DND-41 (cell line): Measurements from ENCODE around the gene RFFL.

Experiments used
- ATAC-seq: fragments of 200-7000 bp; cut with Tn5 transposase; 3 replicates; pipeline ENCODE4 v1.9.1; 2021; ENCODE audit warnings: low read depth; ENCODE audit not compliant: insufficient read depth
- DNase-seq: peaks from one replicate; pipeline ENCODE4 v3.0.0-alpha.2; 2020
- H2AFZ ChIP-seq: 2 replicates; pipeline ENCODE4 v1.6.0; 2012; ENCODE audit warnings: low read depth, low read length
- H3K27ac ChIP-seq: 2 replicates; pipeline ENCODE4 v1.5.1; 2012; ENCODE audit warnings: low read length, inconsistent platforms
- H3K27me3 ChIP-seq: fragments of 200-600 bp; sonication (generic); 2 replicates; pipeline ENCODE4 v1.6.0; 2012; ENCODE audit warnings: low read length, mild to moderate bottlenecking, inconsistent platforms; ENCODE audit not compliant: insufficient read depth, poor library complexity
- H3K36me3 ChIP-seq: 2 replicates; pipeline ENCODE4 v1.5.1; 2012; ENCODE audit warnings: low read length, inconsistent platforms; ENCODE audit not compliant: insufficient read depth
- H3K4me1 ChIP-seq: 2 replicates; pipeline ENCODE4 v1.5.1; 2012; ENCODE audit warnings: mild to moderate bottlenecking, low read length; ENCODE audit not compliant: insufficient read depth
- H3K4me2 ChIP-seq: 2 replicates; pipeline ENCODE4 v1.6.0; 2012; ENCODE audit warnings: mild to moderate bottlenecking, moderate library complexity, low read length, inconsistent platforms; ENCODE audit not compliant: insufficient read depth
- H3K4me3 ChIP-seq, 2 experiments: fragments of 200-600 bp in 1 of 2; shearing (Covaris generic) in 1 of 2; 2 replicates each; pipeline ENCODE4 v1.5.1; 2012 to 2016; ENCODE audit warnings: inconsistent platforms in 2 of 2, low read length in 2 of 2, mild to moderate bottlenecking in 2 of 2, low read depth in 1 of 2, moderate library complexity in 1 of 2
- H3K79me2 ChIP-seq: 2 replicates; pipeline ENCODE4 v1.6.0; 2012; ENCODE audit warnings: low read length, inconsistent platforms; ENCODE audit not compliant: insufficient read depth
- H3K9ac ChIP-seq: 2 replicates; pipeline ENCODE4 v1.6.0; 2012; ENCODE audit warnings: low read depth, mild to moderate bottlenecking, inconsistent platforms, low read length, moderate library complexity
- H3K9me3 ChIP-seq: 2 replicates; pipeline ENCODE4 v1.5.1; 2012; ENCODE audit warnings: low read length, moderate library complexity, mild to moderate bottlenecking, inconsistent platforms; ENCODE audit not compliant: insufficient read depth, severe bottlenecking
- H4K20me1 ChIP-seq: 2 replicates; pipeline ENCODE4 v1.6.0; 2012; ENCODE audit warnings: low read length; ENCODE audit not compliant: insufficient read depth
- CTCF ChIP-seq: IDR thresholded peaks from 2 replicates; pipeline ENCODE4 v1.5.1; 2012; ENCODE audit warnings: borderline replicate concordance, low read length, moderate library complexity, mild to moderate bottlenecking; ENCODE audit not compliant: poor library complexity, severe bottlenecking; ENCODE audit errors: extremely low read depth
- EZH2 ChIP-seq: IDR thresholded peaks from 3 replicates; pipeline ENCODE4 v1.6.1; 2012; ENCODE audit warnings: borderline replicate concordance, low read depth, mild to moderate bottlenecking, moderate library complexity, low read length, inconsistent platforms; ENCODE audit not compliant: severe bottlenecking

Gene RFFL

DNA sequence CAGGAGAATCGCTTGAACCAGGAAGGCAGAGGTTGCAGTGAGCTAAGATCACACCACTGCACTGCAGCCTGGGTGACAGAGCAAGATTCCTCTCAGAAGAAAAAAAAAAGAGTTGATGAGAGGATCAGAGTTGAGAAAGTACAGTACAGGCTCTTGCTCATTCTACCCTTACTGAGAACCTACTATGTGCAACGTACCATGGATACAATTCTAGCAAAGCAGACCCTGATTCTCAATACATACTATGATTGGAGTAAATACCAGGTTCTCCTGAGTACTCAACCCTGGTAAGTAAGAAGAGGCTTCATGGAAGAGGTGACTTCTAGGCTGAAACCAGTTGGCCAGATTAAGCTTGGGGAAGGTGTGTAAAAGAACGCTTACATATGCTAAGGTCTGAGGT, 1.2 kb downstream of the RFFL start:
- no peak for ATAC-seq
- TF ChIP-seq CTCF (no peak), EZH2 (no peak)
- Histone ChIP-seq H3K9ac (peak overlapping the region; percentile 59), H3K4me3 (peak overlapping the region in 1 of 2 experiments; percentile 60; a peak in 2 of 4 replicates), H2AFZ (no peak overlapping the region), H3K4me1 (peaks cover 31% of the 10 kb centered on the region), H4K20me1 (no peaks in the 10 kb centered on the region), H3K79me2 (peaks cover 35% of the 10 kb centered on the region), H3K9me3 (no peaks in the 10 kb centered on the region), H3K27me3 (no peaks in the 10 kb centered on the region), H3K36me3 (0 out of 2 replicates have a peak, but pooled peaks cover 4% of the 10 kb centered on the region), H3K27ac (peak overlapping the region; percentile 97), H3K4me2 (peak overlapping the region; percentile 60; the same call in 1 of the 2 replicates)
- DNase-seq, result no peak

GRCh38 chr17:35057332-35057915, 6.1 kb downstream of the RFFL start:
- Histone ChIP-seq H4K20me1 (no peaks in the 10 kb centered on the region), H3K4me3 (no peak overlapping the region), H3K9ac (no peak overlapping the region), H3K27me3 (no peaks in the 10 kb centered on the region), H3K27ac (no peak overlapping the region), H2AFZ (no peak overlapping the region), H3K4me1 (peaks cover 31% of the 10 kb centered on the region), H3K36me3 (0 out of 2 replicates have a peak, but pooled peaks cover 4% of the 10 kb centered on the region), H3K79me2 (peaks cover 64% of the 10 kb centered on the region), H3K4me2 (no peak overlapping the region), H3K9me3 (no peaks in the 10 kb centered on the region)
- no peak for DNase-seq
- TF ChIP-seq EZH2 (no peak), CTCF (no peak)
- ATAC-seq, result no peak

GRCh38 chr17:35056013-35056412, 7.5 kb downstream of the RFFL start:
- H3K27me3 ChIP-seq, result no peaks in the 10 kb centered on the region
- 0 out of 2 replicates have a peak, but pooled peaks cover 4% of the 10 kb centered on the region for H3K36me3 ChIP-seq
- DNase-seq (no peak), ATAC-seq (no peak)
- H3K9ac ChIP-seq, result no peak overlapping the region
- no peak overlapping the region for H3K27ac ChIP-seq
- H3K4me1 ChIP-seq, result peaks cover 39% of the 10 kb centered on the region
- TF ChIP-seq CTCF (no peak), EZH2 (no peak)
- H4K20me1 ChIP-seq, result no peaks in the 10 kb centered on the region
- H3K4me2 ChIP-seq, result no peak overlapping the region
- H3K79me2 ChIP-seq, result peaks cover 59% of the 10 kb centered on the region
- H3K4me3 ChIP-seq, result no peak overlapping the region
- H3K9me3 ChIP-seq, result no peaks in the 10 kb centered on the region
- no peak overlapping the region for H2AFZ ChIP-seq

DNA sequence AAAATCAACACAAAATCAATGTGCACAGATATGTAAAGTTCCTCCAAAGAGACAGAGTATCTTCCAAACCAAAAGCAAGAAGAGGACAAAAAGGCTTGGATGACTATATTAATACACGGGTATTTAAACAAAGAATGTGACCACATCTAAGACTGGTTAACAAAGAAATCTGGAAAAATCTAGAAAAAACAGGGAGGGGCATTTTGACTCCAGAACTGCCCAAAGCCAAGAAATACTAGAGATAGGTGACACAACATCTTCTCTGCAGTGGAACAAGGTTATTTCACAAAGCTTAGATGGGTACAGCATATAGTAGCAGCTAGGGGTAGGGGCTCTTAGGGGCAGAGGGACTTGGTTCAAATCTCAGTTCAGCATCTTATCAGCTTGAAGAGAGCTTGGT, 10.3 kb downstream of the RFFL start:
- no peak overlapping the region for H3K9ac ChIP-seq
- H3K79me2 ChIP-seq, result peaks cover 65% of the 10 kb centered on the region
- H3K27me3 ChIP-seq, result no peaks in the 10 kb centered on the region
- peaks cover 61% of the 10 kb centered on the region for H3K4me1 ChIP-seq
- TF ChIP-seq EZH2, result no peak
- no peak overlapping the region for H2AFZ ChIP-seq
- peak overlapping the region; percentile 98 for H3K27ac ChIP-seq
- no peaks in the 10 kb centered on the region for H3K9me3 ChIP-seq
- H3K4me2 ChIP-seq, result no peak overlapping the region
- no peaks in the 10 kb centered on the region for H4K20me1 ChIP-seq
- no peak overlapping the region for H3K4me3 ChIP-seq
- H3K36me3 ChIP-seq, result no peaks in the 10 kb centered on the region
- ATAC-seq (no peak), DNase-seq (no peak)
